Skeletal muscle tissue (tissue), 4 donors: Measurements from ENCODE around the gene EIF5. TPM values are rescaled to one million over a fixed set of nuclear protein-coding genes. Genes with fewer than 3 reads are reported as not detected.
"Not testable (repeated sequence)": the region's sequence is repeated elsewhere in the genome, so short reads cannot be mapped to it uniquely, and the experiment has no call there.

Experiments
- H3K27ac ChIP-seq: one replicate; pipeline ENCODE4 v1.7.0; 2013; ENCODE audit warnings: mild to moderate bottlenecking, low read depth, low read length, inconsistent platforms
- H3K27me3 ChIP-seq, 3 donors: one replicate each; pipeline ENCODE4 v1.7.0; 2013; ENCODE audit warnings: low read length in 3 of 3; ENCODE audit not compliant: control insufficient read depth in 3 of 3, insufficient read depth in 3 of 3
- H3K36me3 ChIP-seq, 3 donors: one replicate each; pipeline ENCODE4 v1.7.0; 2013; ENCODE audit warnings: low read length in 3 of 3; ENCODE audit not compliant: control insufficient read depth in 3 of 3, insufficient read depth in 3 of 3
- H3K4me1 ChIP-seq, 3 donors: one replicate each; pipeline ENCODE4 v1.7.0; 2013; ENCODE audit warnings: low read length in 3 of 3, mild to moderate bottlenecking in 3 of 3; ENCODE audit not compliant: control insufficient read depth in 3 of 3, insufficient read depth in 3 of 3
- H3K4me3 ChIP-seq, 3 donors: one replicate each; pipeline ENCODE4 v1.7.0; 2013; ENCODE audit warnings: low read length in 3 of 3
- H3K9ac ChIP-seq, 3 donors: one replicate each; pipeline ENCODE4 v1.7.0; 2013; ENCODE audit warnings: low read length in 3 of 3, mild to moderate bottlenecking in 3 of 3, moderate library complexity in 2 of 3, low read depth in 1 of 3
- H3K9me3 ChIP-seq, 3 donors: one replicate each; pipeline ENCODE4 v1.7.0; 2013; ENCODE audit warnings: low read length in 3 of 3; ENCODE audit not compliant: control insufficient read depth in 3 of 3
- total RNA-seq: library from RNA; depleted of rRNA; stranded (reverse); fragments of >200 nt; gene quantifications from one replicate; pipeline ENCODE4 v1.2.3, GENCODE V29; 2014
- donor health status: Osteomylitis.

EIF5 gene
- total RNA-seq, 1 donor from 2014 or later, result 84.5 TPM

GRCh38 chr14:103343905-103344797 is 10.1 kb downstream of the EIF5 start:
- H3K36me3 ChIP-seq, result peaks cover 49 to 58% (median 53%) of the 10 kb centered on the region in 3 donors
- no peak overlapping the region for H3K27ac ChIP-seq
- no peaks in the 10 kb centered on the region for H3K9me3 ChIP-seq
- H3K4me3 ChIP-seq, result no peak overlapping the region
- no peak overlapping the region for H3K9ac ChIP-seq
- H3K4me1 ChIP-seq, result peaks cover 0 to 5% (median 0%) of the 10 kb centered on the region in 3 donors
- no peaks in the 10 kb centered on the region for H3K27me3 ChIP-seq

DNA sequence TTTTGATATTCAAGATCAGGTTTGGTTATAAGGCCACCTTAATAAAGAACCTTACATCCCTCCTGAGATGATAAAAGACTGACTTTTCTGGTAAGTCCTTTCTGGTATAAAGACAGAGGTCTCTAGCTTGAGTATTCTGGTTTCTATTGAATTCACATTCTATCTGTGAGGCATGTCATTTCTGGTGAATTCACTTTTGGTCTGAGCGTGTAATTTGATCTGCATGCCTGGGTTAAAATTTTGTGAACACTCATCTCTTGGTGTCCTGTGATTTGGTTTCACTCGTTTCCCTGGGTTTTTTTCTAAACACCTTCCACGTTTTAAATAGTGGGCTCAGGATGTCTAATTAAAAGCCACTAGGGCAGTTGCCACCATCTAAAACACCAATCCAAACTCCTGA is 12.2 kb downstream of the EIF5 start:
- H3K9ac ChIP-seq, result no peak overlapping the region
- H3K36me3 ChIP-seq, result peaks cover 28 to 37% (median 31%) of the 10 kb centered on the region in 3 donors

GRCh38 chr14:103347091-103347815 is 13.2 kb downstream of the EIF5 start:
- H3K9me3 ChIP-seq, result no peaks in the 10 kb centered on the region
- H3K27me3 ChIP-seq, result no peaks in the 10 kb centered on the region
- no peaks in the 10 kb centered on the region for H3K4me1 ChIP-seq
- H3K9ac ChIP-seq, result no peak overlapping the region
- peaks cover 22 to 27% (median 24%) of the 10 kb centered on the region in 3 donors for H3K36me3 ChIP-seq
- H3K27ac ChIP-seq, result no peak overlapping the region
- no peak overlapping the region for H3K4me3 ChIP-seq

More for the DNA sequence above, 12.2 kb downstream of the EIF5 start:
- Histone ChIP-seq H3K4me3 (no peak overlapping the region), H3K4me1 (no peaks in the 10 kb centered on the region), H3K9me3 (no peaks in the 10 kb centered on the region), H3K27me3 (no peaks in the 10 kb centered on the region), H3K27ac (no peak overlapping the region)

GRCh38 chr14:103348154-103348553 is 14.1 kb downstream of the EIF5 start:
- H3K9ac ChIP-seq, result no peak overlapping the region
- no peaks in the 10 kb centered on the region for H3K27me3 ChIP-seq
- no peak overlapping the region for H3K27ac ChIP-seq
- no peaks in the 10 kb centered on the region for H3K9me3 ChIP-seq
- H3K4me3 ChIP-seq, result no peak overlapping the region
- no peaks in the 10 kb centered on the region for H3K4me1 ChIP-seq
- peaks cover 15 to 20% (median 15%) of the 10 kb centered on the region in 3 donors for H3K36me3 ChIP-seq

DNA sequence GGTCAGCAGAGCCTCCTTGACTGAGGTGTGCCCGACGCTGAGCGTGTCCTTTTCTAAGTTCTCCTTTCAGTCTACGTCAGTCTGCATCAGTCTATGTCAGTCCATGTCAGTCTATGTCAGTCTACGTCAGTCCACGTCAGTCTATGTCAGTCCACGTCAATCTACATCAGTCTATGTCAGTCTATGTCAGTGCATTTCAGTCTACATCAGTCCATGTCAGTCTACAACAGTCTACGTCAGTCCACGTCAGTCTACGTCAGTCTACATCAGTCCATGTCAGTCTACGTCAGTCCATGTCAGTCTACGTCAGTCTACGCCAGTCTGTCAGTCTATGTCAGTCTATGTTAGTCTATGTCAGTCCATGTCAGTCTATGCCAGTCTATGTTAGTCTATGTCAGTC is 15.9 kb downstream of the EIF5 start:
- no peaks in the 10 kb centered on the region for H3K9me3 ChIP-seq

GRCh38 chr14:103353362-103353761 is 19.3 kb downstream of the EIF5 start:
- H3K9me3 ChIP-seq, result no peaks in the 10 kb centered on the region
- H3K27ac ChIP-seq, result no peak overlapping the region
- no peaks in the 10 kb centered on the region for H3K4me1 ChIP-seq
- H3K27me3 ChIP-seq, result peaks cover 0 to 4% (median 0%) of the 10 kb centered on the region in 3 donors
- no peaks in the 10 kb centered on the region for H3K36me3 ChIP-seq
- no peak overlapping the region for H3K4me3 ChIP-seq
- no peak overlapping the region for H3K9ac ChIP-seq

More for the DNA sequence above, 15.9 kb downstream of the EIF5 start:
- no peaks in the 10 kb centered on the region for H3K4me1 ChIP-seq
- H3K27ac ChIP-seq, result no peak overlapping the region
- no peaks in the 10 kb centered on the region for H3K27me3 ChIP-seq
- no peak overlapping the region for H3K4me3 ChIP-seq
- peaks cover 0 to 2% (median under 1%) of the 10 kb centered on the region in 3 donors for H3K36me3 ChIP-seq
- no peak overlapping the region for H3K9ac ChIP-seq

- Histone ChIP-seq H3K4me3 (no peak overlapping the region), H3K27ac (no peak overlapping the region), H3K4me1 (no peaks in the 10 kb centered on the region), H3K9me3 (no peaks in the 10 kb centered on the region), H3K27me3 (peaks cover 0 to 4% (median 0%) of the 10 kb centered on the region in 3 donors), H3K36me3 (no peaks in the 10 kb centered on the region), H3K9ac (no peak overlapping the region)
Measured at GRCh38 chr14:103354141-103354540, 20.1 kb downstream of the EIF5 start.

DNA sequence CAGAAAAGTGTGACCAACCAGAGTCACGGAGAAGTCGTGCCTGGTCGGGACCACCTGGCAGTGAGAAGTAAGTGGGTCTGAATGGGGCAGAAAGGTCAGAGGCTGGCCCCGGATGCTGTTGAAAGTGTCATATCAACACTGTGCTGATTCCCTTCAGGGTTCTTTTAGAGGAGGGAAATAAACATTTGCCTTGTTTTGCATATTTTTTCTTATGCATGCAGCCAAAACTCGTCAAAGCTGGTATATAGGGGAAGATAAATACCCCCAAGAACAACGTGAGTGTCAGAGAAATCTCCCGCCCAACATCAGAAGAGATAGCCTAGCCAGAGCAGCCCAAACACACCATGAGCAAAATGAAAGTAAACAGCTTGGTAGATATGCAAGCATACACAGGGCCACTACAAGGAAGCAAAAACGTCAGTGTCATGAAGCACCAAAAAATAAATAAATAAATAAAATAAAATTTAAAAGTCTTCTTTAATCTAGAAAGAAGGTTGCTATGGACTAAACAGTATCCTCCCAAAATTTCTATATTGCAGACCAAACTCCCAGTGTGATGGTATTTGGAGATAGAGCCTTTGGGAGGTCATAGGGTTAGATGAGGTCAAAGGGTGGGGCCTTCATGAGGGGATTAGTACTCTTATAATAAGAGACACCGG is 22.1 kb downstream of the EIF5 start:
- no peak overlapping the region for H3K4me3 ChIP-seq
- H3K4me1 ChIP-seq, result no peaks in the 10 kb centered on the region

DNA sequence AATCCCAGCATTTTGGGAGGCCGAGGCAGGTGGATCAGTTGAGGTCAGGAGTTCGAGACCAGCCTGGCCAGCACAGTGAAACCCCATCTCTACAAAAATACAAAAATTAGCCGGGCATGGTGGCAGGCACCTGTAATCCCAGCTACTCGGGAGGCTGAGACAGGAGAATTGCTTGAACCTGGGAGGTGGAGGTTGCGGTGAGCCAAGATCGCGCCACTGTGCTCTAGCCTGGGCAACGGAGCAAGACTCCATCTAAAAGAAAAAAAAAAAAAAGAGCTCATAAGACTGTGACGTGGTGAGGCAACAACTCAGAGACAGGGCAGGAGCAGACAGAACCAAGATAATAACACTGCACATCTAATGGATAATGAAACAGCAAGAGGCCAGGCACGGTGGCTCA is 23.5 kb downstream of the EIF5 start:
- H3K9me3 ChIP-seq, H3K9ac ChIP-seq, H3K36me3 ChIP-seq, H3K4me3 ChIP-seq, H3K4me1 ChIP-seq, H3K27ac ChIP-seq, H3K27me3 ChIP-seq: not testable (repeated sequence)

More for the DNA sequence above, 22.1 kb downstream of the EIF5 start:
- H3K27ac ChIP-seq, result no peak overlapping the region
- H3K36me3 ChIP-seq, result no peaks in the 10 kb centered on the region
- H3K9me3 ChIP-seq, result no peaks in the 10 kb centered on the region
- H3K27me3 ChIP-seq, result peaks cover 0 to 4% (median 0%) of the 10 kb centered on the region in 3 donors
- no peak overlapping the region for H3K9ac ChIP-seq
